DMS153 (cell line): ENCODE measurements around the gene AVPR2.

Source experiments
- DNase-seq: peaks from one replicate; lab custom pipeline; 2025; lab: John Stamatoyannopoulos, UW

The AVPR2 gene

DNA sequence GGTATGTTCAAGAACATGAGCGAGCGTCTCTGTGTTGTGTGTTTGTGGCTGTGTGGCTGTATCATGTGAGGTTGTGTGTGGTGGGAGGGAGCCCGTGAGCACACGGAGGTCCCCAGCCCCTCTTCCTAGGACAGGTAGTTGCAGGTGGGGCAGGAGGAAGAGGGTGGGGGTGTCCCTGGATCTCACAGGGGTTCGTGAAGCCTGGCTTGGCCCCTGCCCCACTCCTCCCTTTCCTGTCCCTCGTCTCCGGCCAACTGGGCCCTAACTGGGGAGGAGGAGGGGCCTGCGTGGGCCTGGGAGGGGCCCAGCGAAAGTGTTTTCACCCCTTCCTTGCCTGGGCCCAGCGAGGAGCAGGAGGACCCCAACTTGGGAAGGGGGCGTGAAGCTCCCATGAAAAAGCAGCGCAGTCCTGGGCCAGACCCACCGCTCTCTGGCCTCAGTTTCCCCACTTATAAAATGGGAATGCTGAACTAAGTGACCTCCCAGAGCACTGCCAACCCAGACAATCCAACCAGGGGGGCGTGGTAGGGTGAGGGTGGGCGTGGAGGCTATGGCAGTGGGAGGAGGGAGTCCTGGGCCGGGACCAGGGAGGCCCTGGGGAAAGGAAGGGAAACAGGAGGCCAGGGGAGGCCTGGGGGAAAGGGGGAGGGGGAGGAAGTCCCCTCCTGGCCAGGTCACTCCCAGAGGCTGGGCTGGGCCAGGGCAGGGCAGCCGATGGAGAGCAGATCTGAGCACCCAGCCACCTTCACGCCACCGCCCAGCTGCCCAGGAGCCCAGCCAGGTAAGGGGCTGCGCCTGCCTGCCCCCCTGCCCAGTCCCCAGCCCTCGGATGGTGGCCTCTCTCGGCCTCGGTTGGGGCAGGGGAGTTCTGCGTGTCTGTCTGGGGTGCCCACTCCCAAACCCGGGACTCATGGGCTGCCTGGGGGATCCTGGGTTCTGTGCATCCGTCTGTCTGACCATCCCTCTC lies at the start of gene AVPR2:
Gene AVPR2 (plus strand): TSS at position 683 of the 967 bp plus-strand sequence. CDS start 473 bp downstream, outside the sequence.
- DNase-seq = no peak

DNA sequence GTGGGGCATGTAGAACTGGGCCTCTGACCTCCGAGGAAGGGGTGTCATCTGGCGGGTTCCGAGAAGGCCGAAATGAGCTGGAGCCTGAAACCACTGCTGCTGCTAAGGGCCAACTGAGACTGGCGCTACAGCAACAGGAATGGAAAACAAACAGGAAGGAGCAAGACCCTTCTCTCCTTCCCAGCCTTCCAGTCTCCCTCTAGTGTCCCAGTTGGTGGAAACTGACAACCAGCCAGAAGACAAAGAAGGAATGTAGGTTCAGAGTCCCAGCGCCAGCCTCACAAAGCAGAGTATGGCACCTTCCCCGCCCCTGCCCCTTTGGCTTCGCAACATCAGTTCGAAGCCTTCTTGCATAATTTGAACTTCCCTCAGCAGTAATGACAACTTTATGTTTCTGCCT lies 49.8 kb upstream of the AVPR2 start:
- DNase-seq = no peak

DNA sequence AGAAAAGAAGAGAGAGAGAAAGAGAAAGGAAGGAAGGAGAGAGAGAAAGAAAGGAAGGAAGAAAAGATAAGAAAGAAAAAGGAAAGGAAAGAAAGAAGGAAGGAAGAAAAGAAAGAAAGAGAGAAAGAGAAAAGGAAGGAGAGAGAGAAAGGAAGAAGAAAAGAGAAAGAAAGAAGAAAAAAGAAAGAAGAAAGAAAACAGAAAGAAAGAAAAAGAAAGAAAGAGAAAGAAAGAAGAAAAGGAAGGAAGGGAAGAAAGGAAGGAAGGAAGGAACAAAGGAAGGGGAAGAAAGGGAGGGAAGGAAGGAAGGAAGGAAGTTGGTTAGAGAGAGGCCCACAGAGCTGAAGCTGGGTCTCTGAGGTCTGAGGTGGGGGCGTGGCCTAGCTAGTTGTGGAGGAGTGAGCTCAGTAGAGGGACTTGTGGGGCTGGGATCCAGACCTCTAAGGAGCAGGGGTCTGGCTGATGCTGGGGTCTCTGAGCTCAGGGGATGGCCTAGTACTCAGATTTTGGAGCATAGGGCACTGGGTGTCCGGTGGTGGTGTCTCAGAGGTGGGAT lies 47.0 kb upstream of the AVPR2 start:
- no peak for DNase-seq

DNA sequence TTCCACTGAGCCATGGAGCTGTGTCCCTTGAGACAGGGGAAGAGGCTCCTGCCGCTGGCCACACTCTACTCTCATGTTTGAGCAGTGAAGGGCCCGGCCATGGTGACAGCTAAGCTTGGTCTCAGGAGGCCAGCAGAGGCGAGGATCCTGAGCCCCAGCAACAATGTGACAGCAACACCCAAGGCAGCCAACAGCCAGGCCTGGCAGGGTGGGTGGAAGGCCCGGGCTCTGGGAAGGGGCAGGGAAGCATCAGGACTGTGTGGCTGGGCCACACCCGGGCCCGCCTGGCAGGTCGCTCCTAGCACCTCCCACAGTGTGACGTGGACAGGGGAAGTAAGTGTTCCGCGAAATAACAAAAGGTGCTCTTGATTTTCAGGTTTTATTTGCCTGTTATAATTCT lies 43.3 kb upstream of the AVPR2 start:
- DNase-seq = no peak

DNA sequence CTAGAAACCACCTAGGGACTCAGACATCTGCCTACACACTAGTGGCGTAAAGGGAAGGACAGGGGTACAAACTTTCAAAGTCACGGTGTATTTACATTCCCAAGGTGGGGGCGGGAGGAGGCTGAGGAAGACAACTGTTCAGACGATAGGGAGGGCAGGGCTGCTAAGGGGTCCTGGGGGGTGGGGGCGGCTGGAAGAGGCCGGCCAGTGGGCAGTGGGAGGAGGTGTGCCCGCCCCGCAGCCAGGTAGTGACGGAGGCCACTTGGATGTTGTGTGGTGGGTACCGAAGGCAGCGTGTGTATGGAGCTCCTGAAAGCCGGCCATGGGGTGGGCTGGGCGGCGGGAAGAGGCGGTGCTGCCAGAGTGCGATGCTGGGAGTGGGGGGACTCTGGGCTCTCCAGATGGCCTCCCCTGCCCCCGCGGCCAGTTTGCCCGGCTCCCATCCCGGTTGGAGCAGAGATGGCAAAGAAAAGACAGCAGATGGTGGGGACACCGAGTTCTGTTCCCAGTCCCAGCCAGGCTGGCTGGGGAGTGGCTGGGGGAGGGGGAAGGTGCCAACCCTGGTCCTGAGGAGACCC lies 42.7 kb upstream of the AVPR2 start:
- no peak for DNase-seq

DNA sequence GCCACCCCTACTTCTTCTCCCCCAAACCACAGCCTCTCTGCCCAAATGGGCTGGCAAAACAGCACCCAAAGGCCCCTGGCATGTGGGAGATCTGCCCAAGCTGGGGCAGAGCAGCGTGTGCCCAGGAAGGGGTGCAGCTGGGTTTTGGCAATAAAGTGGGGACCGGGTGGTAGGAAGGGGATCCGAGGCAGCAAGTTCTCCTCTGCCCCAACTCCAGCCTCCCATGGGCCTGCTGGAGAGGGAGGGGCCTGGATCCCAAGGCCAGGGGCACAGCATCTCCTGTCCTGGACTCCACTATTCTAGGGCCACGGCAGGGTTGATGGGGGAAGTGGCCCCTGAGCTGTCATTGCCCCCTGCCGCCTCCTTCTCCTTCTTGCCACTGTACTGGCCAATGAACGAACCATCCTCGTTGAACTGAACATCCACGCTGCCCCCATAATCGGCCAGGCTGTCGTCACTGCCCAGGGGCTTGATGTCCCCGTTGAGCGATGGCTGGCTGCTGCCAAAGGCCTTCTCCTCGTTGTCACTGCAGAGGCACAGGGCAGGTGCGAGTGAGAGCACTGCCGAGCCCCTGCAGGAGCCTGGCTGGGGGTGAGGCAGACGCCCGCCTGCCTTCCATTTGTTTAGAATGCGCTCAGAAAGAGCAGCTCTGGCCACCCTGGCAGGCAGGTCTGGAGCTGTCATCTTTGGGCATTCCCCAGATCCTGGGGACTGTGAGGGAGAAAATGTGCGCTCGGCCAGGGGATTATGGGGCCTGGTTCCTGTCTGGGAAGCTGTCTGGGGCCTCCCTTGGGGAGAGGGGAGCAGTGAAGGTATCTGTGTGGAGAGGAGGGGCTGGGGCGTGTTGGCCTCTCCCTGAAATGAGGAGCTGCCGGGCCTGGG lies 41.9 kb upstream of the AVPR2 start:
- no peak for DNase-seq

DNA sequence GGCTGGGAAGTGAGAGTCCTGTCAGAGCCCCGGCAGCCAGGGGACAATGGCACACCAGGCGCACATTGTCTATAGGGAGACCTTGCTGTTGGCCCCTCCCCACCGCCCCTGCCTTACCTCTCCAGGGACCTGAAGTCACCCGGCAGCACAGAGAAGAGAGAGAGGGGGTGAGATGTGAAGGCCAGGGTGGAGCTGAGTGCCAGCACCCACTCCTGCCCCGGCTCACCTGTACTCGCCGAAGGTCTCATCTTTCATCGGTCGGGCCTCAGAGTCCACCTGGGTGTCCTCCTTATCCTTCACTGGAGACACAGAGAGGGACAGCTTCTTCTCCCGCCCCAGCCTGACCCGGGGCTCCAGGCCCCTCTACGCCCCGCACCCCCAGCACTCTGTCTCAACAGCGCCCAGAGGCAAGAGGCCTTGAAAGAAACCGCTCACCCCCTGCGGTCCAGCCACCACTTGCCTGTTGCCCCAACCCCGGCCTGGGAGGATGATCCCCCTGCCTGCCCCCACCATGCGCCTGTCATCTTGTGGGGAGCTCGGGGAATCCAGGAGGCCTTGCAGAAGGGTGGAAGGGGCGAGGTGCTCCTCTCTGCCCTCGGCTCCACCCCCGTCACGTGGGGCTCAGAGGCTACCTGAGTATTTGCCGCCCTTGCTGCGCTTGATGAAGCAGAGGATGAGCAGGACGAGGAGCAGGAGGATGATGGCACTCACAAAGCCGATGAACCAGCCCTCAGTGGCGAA lies 41.1 kb upstream of the AVPR2 start:
- DNase-seq = no peak

DNA sequence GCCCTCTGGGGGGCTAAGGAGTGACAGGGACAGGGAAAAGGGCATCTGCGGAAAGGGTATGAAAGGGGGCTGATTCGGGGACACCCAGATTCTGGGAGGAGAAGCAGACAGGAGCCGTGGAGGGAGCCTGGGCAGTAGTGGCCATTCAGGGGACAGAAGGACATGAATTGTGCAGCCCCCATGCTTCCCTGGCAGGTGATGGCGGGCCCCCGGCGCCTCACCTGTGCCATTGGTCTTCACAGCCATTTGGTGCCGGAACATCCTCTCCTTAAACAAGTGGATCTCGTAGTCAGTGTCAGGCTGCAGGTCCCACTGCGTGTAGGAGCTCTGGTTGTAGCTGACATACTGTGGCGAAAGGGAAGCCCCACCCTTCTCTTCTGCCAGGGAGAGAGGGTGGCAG lies 40.4 kb upstream of the AVPR2 start:
- no peak for DNase-seq

DNA sequence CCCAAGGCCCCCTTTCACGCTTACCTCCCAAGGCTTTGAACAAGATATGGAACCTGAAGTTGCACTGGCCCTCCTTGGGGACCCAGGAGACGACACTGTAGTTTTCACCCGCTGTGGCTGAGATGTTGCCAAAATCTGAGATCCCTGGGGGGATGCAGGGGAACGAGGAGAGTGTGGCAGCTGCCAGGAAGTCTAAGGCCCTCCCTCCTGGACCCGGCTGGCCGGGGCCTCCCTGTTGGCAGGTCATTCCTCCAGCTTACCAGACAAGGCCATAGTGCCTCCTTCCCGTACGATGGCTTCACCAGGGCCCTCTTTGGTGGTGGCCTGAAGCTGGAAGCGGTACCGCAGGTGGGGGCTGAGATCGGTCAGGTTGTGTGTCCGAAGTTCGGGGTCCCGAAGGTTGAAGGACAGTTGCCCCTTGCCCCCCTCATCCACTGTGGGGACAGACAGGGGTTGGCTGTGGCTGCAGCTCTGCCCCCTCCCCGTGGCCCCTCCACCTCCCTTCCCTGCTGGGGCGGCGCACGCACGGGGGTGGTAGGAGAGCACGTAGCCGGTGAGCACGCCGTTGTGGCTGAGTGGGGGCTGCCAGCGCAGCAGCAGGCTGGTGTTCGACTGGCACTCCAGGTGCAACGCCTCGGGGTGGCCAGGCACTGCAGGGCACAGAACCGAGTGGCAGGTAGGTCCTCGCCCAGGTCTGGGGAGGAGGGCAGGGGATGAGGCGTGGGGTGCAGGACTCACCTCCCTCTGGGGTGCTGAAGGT lies 39.7 kb upstream of the AVPR2 start:
- no peak for DNase-seq

DNA sequence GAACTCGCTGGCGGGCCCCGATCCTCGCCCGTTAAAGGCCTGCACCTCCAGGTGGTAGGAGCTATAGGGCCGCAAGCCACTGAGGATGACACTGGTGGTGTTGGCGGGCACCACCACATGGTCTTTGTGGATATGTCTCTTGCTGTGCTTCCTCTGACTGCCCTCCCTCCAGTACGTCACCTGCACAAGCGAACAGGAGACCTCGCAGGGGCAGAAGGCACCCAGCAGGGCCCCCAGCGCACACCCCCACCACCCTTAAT lies 39.2 kb upstream of the AVPR2 start:
- DNase-seq = no peak

DNA sequence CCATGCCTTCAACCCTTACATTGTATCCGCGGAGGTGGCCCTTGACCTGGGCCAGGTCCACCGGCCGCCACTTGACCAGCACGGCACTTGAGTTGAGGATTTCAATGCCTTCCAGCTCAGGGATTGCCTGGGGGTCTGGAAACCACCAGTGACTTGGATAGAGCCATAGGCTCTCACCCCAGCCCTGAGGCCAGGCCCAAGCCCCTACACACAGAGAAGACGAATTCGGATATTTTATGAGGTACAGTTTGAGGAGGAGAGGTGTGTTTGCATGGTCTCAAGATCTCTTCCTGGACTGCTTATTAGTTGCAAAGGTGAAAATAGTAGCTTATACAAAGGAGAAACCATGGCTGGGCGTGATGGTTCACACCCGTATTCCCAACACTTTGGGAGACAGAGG lies 38.8 kb upstream of the AVPR2 start:
- no peak for DNase-seq

DNA sequence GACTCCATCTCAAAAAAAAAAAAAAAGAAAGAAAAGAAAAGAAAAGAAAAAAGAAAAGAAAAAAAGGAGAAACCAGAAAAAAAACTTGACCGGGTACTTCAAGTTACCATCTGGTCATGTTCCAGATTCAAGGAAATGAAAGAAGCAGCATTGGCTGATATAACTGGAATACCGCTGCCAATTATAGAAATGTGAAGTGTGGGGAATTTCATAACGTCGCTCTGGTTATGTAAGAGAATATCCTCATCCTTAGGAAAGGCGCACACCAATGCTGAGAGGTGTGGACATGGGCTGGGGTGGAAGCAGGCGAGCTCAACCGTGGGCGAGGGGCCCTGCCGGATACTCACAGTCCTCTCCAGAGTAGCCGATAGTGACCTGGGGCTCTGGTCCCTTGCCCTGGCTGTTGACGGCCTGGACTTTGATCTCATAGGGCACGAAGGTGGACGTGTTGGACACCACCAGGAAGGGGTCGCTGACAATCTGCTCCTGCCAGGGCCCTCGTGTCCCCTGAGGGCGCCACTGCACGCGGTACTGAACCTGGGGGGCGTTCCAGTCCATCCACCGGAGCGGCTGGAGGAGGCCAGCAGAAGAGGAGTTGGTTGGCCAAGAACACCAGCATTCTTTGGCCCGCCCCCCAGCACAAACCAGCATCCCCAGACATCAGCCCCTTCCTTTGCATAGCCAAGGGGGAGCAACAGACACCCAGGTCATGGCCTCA lies 38.0 kb upstream of the AVPR2 start:
- no peak for DNase-seq

DNA sequence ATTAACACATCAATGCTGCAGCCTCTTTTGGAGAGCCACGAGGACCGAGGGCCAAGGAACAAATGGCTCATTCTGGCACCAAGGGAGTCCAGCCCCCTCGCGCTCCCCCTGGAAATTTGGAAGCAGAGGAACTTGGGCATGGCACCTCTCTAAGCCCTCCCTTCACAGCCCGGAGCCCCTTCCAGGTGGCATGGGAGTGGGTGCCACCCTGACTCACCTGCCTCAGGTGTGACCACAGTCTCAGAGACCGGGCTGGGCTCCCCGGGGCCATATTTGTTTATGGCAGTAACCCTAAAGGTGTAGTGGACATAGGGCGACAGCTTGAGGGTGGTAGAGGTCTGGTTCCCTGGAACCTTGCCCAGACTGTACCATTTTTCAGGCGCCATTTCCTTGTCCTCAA lies 37.3 kb upstream of the AVPR2 start:
- DNase-seq = no peak

DNA sequence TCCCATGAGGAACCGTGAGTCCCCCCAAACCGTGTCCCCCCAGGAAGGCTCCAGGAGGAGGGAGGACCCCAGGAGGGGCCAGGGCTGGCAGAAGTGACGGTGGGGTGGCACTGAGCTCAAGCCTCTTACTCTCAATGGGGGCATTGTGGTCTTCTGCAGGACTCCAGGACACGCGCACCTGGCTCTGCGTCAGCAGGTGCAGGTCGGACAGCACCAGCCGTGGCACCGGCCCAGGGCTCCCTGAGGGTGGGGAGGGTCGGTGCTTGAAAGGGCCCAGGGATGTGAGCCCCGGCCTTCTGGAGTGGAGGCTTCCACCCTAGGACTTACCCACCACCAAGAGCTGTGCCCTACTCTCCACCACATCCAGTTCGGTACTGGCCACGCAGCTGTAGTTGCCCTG lies 36.8 kb upstream of the AVPR2 start:
- no peak for DNase-seq

DNA sequence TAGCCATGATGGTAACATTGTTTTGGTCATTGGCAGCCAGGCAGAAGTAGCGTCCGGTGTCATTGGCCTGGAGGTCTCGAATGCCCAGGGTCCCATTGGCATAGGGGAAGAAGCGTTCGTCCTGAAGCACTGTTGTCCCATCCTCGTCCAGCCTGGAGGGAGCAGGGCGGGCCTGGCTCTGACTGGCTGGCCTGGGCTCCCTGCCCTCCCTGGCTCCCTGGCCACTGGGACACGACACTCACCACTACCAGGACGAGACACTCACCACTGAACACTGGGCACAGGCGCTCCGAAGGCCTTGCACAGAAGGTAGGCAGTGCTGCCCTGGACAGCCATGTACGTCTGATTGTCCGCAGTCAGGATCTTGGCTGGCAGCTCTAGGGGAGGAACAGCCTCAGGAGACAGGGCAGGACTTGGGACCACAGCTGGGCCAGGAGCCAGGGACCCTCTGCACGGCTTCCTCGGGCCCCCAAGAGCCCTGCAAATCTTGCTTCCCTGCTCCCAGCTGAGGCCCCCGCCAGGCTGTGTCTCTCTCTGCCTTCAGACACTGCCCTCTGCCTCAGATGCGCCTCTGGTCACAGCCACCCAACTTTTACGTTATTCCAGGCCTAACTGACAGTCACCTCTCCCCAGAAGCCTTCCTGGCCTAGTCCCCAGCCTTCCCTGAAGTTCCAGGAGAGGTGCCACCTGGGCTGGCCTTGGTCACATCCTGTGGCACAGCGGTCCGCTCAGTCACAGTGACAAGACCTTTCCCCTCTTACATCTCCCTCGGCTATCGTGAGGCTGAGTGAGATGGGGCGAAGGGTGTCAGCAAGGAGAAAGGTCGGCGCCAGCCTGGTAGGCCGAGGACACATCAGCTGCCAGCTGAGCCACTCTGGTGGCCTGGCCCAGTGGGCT lies 35.6 kb upstream of the AVPR2 start:
- DNase-seq = no peak

DNA sequence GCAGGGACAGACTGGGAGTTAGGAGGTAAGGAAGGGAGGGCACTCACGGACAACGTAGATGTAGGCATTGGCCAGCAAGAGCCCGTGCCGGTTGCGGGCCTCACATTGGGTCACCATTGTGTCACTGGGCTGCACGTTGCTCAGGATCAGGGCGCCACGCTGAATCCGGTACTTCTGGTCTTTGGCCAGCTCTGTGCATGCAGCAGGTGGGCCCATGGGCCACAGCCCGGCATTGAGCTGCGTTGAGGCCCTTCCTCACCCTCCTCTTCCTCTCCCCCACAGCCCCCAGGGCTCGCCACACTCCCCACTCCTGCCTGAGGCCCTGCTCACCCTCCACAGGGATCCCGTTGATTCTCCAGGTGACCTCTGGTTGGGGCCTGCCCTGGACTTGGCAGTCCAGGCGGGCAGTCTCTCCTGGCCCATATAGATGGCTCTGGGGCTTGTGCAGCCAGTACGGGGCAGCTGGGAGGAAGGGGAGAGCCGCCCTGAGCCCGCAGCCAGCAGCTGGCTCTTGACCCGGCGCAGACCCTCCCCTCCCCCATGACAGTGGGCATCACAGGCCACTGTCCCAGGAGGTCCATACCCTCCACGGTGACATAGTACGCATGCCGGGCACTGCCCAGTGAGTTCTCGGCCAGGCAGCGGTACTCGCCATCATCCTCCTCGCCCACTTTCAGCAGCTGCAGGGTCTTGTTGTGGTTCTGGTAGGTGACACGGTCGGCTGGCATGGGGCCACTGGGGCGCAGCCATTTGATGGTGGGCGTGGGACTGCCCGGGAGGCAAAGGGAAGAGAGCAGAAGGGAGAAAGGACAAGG lies 34.8 kb upstream of the AVPR2 start:
- DNase-seq = no peak

DNA sequence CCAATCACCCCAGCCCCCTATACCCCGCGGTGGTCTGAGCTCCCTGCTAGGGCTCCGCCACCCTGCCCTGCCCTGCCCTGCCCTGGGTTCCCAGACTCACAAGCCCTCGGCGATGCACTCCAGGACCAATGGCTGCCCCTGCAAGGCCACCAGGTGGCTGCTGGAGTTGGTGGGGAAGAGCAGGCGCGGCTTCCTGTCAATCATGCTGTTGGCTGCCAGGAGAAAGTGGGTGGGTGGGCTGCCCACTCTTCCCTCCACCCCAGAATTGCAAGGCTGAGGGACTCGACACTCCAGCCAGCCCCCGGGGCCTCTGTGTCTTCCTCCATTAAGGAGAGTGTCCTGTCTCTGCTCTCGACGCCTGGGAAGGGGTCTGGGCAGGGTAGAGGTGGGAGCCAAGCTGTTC lies 34.2 kb upstream of the AVPR2 start:
- DNase-seq = no peak

DNA sequence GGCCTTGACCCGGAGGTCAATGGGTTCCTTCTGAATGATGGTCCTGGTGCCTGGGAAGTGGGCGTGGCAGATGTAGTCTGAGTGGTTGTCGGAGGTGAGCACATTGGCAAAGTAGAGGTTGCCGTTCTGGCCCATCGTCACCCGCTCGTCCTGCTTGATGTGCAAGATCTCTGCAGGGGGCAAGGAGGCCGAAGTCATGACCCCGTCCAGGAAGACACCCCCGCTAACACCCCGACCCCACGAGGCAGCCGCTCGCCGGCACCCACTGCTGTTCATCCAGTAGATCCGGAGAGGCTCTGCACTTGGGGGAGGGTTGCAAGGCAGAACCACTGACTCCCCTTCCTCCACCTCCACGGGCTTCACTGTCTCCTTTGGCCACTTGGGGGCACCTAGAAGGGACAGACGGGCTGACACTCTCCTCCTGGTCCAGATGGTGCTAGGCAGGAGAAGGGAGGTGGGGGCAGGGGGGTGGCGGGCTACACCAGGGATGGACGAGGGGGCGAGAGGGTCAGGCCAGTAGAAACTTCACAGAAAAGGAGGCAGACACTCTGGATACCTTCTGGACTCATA lies 33.6 kb upstream of the AVPR2 start:
- DNase-seq = no peak
